GM21360 (cell line): ENCODE measurements around the gene TBX10.
"Not testable (repeated sequence)": the region's sequence is repeated elsewhere in the genome, so short reads cannot be mapped to it uniquely, and the experiment has no call there.

Source experiments
- ATAC-seq: cut with Tn5 transposase; IDR thresholded peaks from one replicate; pipeline ENCODE4 v1.9.1; 2021; ENCODE audit warnings: mild to moderate bottlenecking, moderate library complexity; ENCODE audit not compliant: unreplicated experiment

TBX10 gene

GRCh38 chr11:67639438-67639859 is at the start of gene TBX10:
Gene TBX10, minus strand, starts transcription at chr11:67639763. Its CDS starts 291 bp downstream, at chr11:67639472.
- ATAC-seq: no peak

- no peak for ATAC-seq
Measured at GRCh38 chr11:67689178-67689577, 49.6 kb upstream of the TBX10 start.

GRCh38 chr11:67687986-67688385 is 48.4 kb upstream of the TBX10 start:
- no peak for ATAC-seq

- not testable (repeated sequence) for ATAC-seq
Measured at GRCh38 chr11:67685641-67686332, 46.2 kb upstream of the TBX10 start.

- ATAC-seq: not testable (repeated sequence)
Measured at GRCh38 chr11:67682126-67683034, 42.8 kb upstream of the TBX10 start.

- no peak for ATAC-seq
Measured at GRCh38 chr11:67680696-67681470, 41.3 kb upstream of the TBX10 start.

GRCh38 chr11:67675058-67675747 is 35.6 kb upstream of the TBX10 start:
- ATAC-seq: no peak

GRCh38 chr11:67674442-67674871 is 34.9 kb upstream of the TBX10 start, which contains the start of gene ALDH3B2:
Gene ALDH3B2, minus strand, starts transcription at chr11:67674623. Its CDS starts 7,688 bp downstream, at chr11:67666935.
- no peak for ATAC-seq

GRCh38 chr11:67673902-67674301 is 34.3 kb upstream of the TBX10 start:
- ATAC-seq: no peak

GRCh38 chr11:67673358-67673757 is 33.8 kb upstream of the TBX10 start:
- no peak for ATAC-seq

- ATAC-seq: no peak
Measured at GRCh38 chr11:67671211-67671520, 31.6 kb upstream of the TBX10 start.

GRCh38 chr11:67670316-67671210 is 31.0 kb upstream of the TBX10 start:
- ATAC-seq: no peak

GRCh38 chr11:67668192-67668551 is 28.6 kb upstream of the TBX10 start:
- no peak for ATAC-seq

GRCh38 chr11:67667490-67668191 is 28.1 kb upstream of the TBX10 start:
- ATAC-seq: no peak

- ATAC-seq: no peak
Measured at GRCh38 chr11:67666676-67667489, 27.3 kb upstream of the TBX10 start.

- no peak for ATAC-seq
Measured at GRCh38 chr11:67666303-67666645, 26.7 kb upstream of the TBX10 start.

GRCh38 chr11:67665541-67666302 is 26.2 kb upstream of the TBX10 start:
- no peak for ATAC-seq
